Activated CD4-positive, alpha-beta T cell treated with anti-CD3 and anti-CD28 coated beads for 24 hours (primary cell): Measurements from ENCODE around the gene TTYH3.
"Not testable (repeated sequence)": the region's sequence is repeated elsewhere in the genome, so short reads cannot be mapped to it uniquely, and the experiment has no call there.

Source experiments
- DNase-seq, 2 donors: peaks; one replicate each; pipeline ENCODE4 v3.0.0-alpha.2; 2020; ENCODE audit warnings: low read depth in 2 of 2

TTYH3 gene

GRCh38 chr7:2665359-2665791 is 33.6 kb downstream of the TTYH3 start:
- no peak for DNase-seq

- DNase-seq, result no peak
These were observed 34.4 kb downstream of the TTYH3 start for GRCh38 chr7:2666155-2666554.

GRCh38 chr7:2666588-2667250 is 34.9 kb downstream of the TTYH3 start:
- no peak for DNase-seq

- no peak for DNase-seq
These were observed 36.1 kb downstream of the TTYH3 start for GRCh38 chr7:2667843-2668242.

- no peak for DNase-seq
These were observed 36.6 kb downstream of the TTYH3 start for GRCh38 chr7:2668401-2668800.

- no peak for DNase-seq
These were observed 38.4 kb downstream of the TTYH3 start for GRCh38 chr7:2670171-2670570.

GRCh38 chr7:2670720-2671391 is 39.1 kb downstream of the TTYH3 start:
- peak; percentile 58 to 66 for DNase-seq

GRCh38 chr7:2673214-2673613 is 41.4 kb downstream of the TTYH3 start:
- not testable (repeated sequence) for DNase-seq

- DNase-seq, result no peak
These were observed 42.1 kb downstream of the TTYH3 start for GRCh38 chr7:2673934-2674333.

- no peak for DNase-seq
These were observed 43.5 kb downstream of the TTYH3 start for GRCh38 chr7:2675256-2675764.

GRCh38 chr7:2676576-2676975 is 44.8 kb downstream of the TTYH3 start:
- DNase-seq, result not testable (repeated sequence)

GRCh38 chr7:2678454-2678853 is 46.7 kb downstream of the TTYH3 start:
- DNase-seq, result not testable (repeated sequence)

- not testable (repeated sequence) for DNase-seq
These were observed 47.6 kb downstream of the TTYH3 start for GRCh38 chr7:2679135-2680127.

GRCh38 chr7:2680256-2680655 is 48.5 kb downstream of the TTYH3 start:
- no peak for DNase-seq

- DNase-seq, result peak; percentile 43 to 54
These were observed 49.2 kb downstream of the TTYH3 start for GRCh38 chr7:2680792-2681490.

- DNase-seq, result no peak
These were observed 50.4 kb downstream of the TTYH3 start for GRCh38 chr7:2681929-2682799.

GRCh38 chr7:2684501-2684900 is 52.7 kb downstream of the TTYH3 start:
- DNase-seq, result no peak

- no peak for DNase-seq
These were observed 54.3 kb downstream of the TTYH3 start for GRCh38 chr7:2686101-2686500.

GRCh38 chr7:2687338-2687869 is 55.6 kb downstream of the TTYH3 start:
- no peak for DNase-seq

GRCh38 chr7:2687881-2688318 is 56.1 kb downstream of the TTYH3 start, which contains the start of gene AMZ1:
TSS of gene AMZ1 (plus strand) at chr7:2688202. CDS start at chr7:2700452, 12,250 bp downstream.
- DNase-seq, result no peak
